ENCODE data around the gene PCBP1.

- TF ChIP-seq CTCF (IDR thresholded peaks at IDR 0.05) (no peak), EP300 (IDR thresholded peaks at IDR 0.05) (no peak), POLR2AphosphoS5 (IDR thresholded peaks at IDR 0.05) (no peak), POLR2A (IDR thresholded peaks at IDR 0.05) (no peak)
Measured at GRCh38 chr2:70133491-70134322, 46.4 kb downstream of the PCBP1 start.
